Neural cell (in vitro differentiated cells): ENCODE measurements around the gene BLVRA. TPM values are rescaled to one million over a fixed set of nuclear protein-coding genes. Genes with fewer than 3 reads are reported as not detected.

Source experiments
- H2AFZ ChIP-seq: fragments of 200-600, 300-800 bp; sonication (generic), shearing (Covaris generic); 2 replicates; pipeline ENCODE4 v1.6.0; 2014; ENCODE audit warnings: low read depth, mild to moderate bottlenecking, antibody characterized with exemption, low read length, moderate library complexity
- H3F3A ChIP-seq: fragments of 200-600 bp; shearing (Covaris generic); 2 replicates; pipeline ENCODE4 v1.6.1; 2016; ENCODE audit warnings: mild to moderate bottlenecking, moderate library complexity, mixed read lengths, antibody characterized with exemption, low read length; ENCODE audit not compliant: insufficient read depth, poor library complexity, severe bottlenecking
- H3K27ac ChIP-seq: fragments of 200-600, 300-800 bp; sonication (generic), shearing (Covaris generic); 2 replicates; pipeline ENCODE4 v1.5.1; 2014; ENCODE audit warnings: mild to moderate bottlenecking, low read length, moderate library complexity
- H3K27me3 ChIP-seq: fragments of 300-800, 200-600 bp; sonication (generic), shearing (Covaris generic); 2 replicates; pipeline ENCODE4 v1.6.0; 2014; ENCODE audit warnings: mild to moderate bottlenecking, low read depth, low read length, moderate library complexity; ENCODE audit not compliant: insufficient read depth
- H3K36me3 ChIP-seq: fragments of 300-800, 200-600 bp; sonication (generic), shearing (Covaris generic); 2 replicates; pipeline ENCODE4 v1.5.1; 2014; ENCODE audit warnings: mild to moderate bottlenecking, antibody characterized with exemption, low read length, moderate library complexity; ENCODE audit not compliant: insufficient read depth
- H3K4me2 ChIP-seq: fragments of 300-800, 200-600 bp; sonication (generic), shearing (Covaris generic); 2 replicates; pipeline ENCODE4 v1.6.0; 2014; ENCODE audit warnings: mild to moderate bottlenecking, low read length
- H3K4me3 ChIP-seq: fragments of 300-800, 200-600 bp; sonication (generic), shearing (Covaris generic); 2 replicates; pipeline ENCODE4 v1.5.1; 2014; ENCODE audit warnings: mild to moderate bottlenecking, low read length, moderate library complexity
- H3K79me2 ChIP-seq: fragments of 200-600 bp; shearing (Covaris generic); replicated peaks from 2 replicates; pipeline ENCODE4 v1.6.0; 2014; ENCODE audit warnings: mild to moderate bottlenecking, low read length, moderate library complexity; ENCODE audit not compliant: insufficient read depth
- H3K9ac ChIP-seq: fragments of 300-800, 200-600 bp; sonication (generic), shearing (Covaris generic); 2 replicates; pipeline ENCODE4 v1.6.1; 2016; ENCODE audit warnings: mild to moderate bottlenecking, low read length, mixed read lengths
- H3K9me2 ChIP-seq: fragments of 200-600 bp; shearing (Covaris generic); 2 replicates; pipeline ENCODE4 v1.6.1; 2016; ENCODE audit warnings: mild to moderate bottlenecking, low read length, mixed read lengths; ENCODE audit not compliant: insufficient read depth
- H3K9me3 ChIP-seq: fragments of 200-600, 300-800 bp; sonication (generic), shearing (Covaris generic); 2 replicates; pipeline ENCODE4 v1.6.1; 2016; ENCODE audit warnings: mild to moderate bottlenecking, mixed run types, low read length, moderate library complexity, mixed read lengths
- H4K20me1 ChIP-seq: fragments of 200-600 bp; shearing (Covaris generic); 2 replicates; pipeline ENCODE4 v1.6.1; 2016; ENCODE audit warnings: mild to moderate bottlenecking, mixed run types; ENCODE audit not compliant: insufficient read depth
- EP300 ChIP-seq: fragments of 450-650 bp; conservative IDR thresholded peaks from 2 replicates; pipeline ENCODE4 v1.6.1; 2014; ENCODE audit warnings: antibody characterized with exemption, mild to moderate bottlenecking, moderate library complexity; ENCODE audit not compliant: poor library complexity, severe bottlenecking
- EZH2 ChIP-seq: fragments of 200-600, 300-800 bp; shearing (Covaris generic), sonication (generic); IDR thresholded peaks from 2 replicates; pipeline ENCODE4 v1.6.1; 2014; ENCODE audit warnings: antibody characterized with exemption, low read length, borderline replicate concordance, mild to moderate bottlenecking; ENCODE audit not compliant: insufficient read depth, poor library complexity, severe bottlenecking
- MXI1 ChIP-seq: fragments of 450-650 bp; conservative IDR thresholded peaks from 2 replicates; pipeline ENCODE4 v1.6.1; 2014; ENCODE audit warnings: antibody characterized with exemption, mild to moderate bottlenecking; ENCODE audit not compliant: poor library complexity, severe bottlenecking
- POLR2AphosphoS5 ChIP-seq: IDR thresholded peaks from 2 replicates; pipeline ENCODE4 v1.6.1; 2012
- RAD21 ChIP-seq: fragments of 450-650 bp; conservative IDR thresholded peaks from 2 replicates; pipeline ENCODE4 v1.6.1; 2014; ENCODE audit warnings: antibody characterized with exemption, mild to moderate bottlenecking, moderate library complexity
- REST ChIP-seq: IDR thresholded peaks from 2 replicates; pipeline ENCODE4 v1.6.1; 2012; ENCODE audit warnings: borderline replicate concordance
- SMC3 ChIP-seq: fragments of 450-650 bp; conservative IDR thresholded peaks from 2 replicates; pipeline ENCODE4 v1.6.1; 2014; ENCODE audit warnings: antibody characterized with exemption, mild to moderate bottlenecking, moderate library complexity; ENCODE audit not compliant: poor library complexity
- TAF1 ChIP-seq: IDR thresholded peaks from 2 replicates; pipeline ENCODE4 v1.6.1; 2012; ENCODE audit warnings: low read depth
- polyA plus RNA-seq: library from polyadenylated mRNA; depleted of rRNA; stranded (reverse); fragments of >200 nt; gene quantifications from 2 replicates; pipeline ENCODE4 v1.2.3, GENCODE V29; 2014
- TF ChIP-seq, protein P1 (sequence below): fragments of 450-650 bp; IDR thresholded peaks from 2 replicates; pipeline ENCODE4 v1.5.1; 2014; ENCODE audit warnings: antibody characterized with exemption, mild to moderate bottlenecking, moderate library complexity; ENCODE audit not compliant: poor library complexity, severe bottlenecking

The BLVRA gene
- polyA plus RNA-seq, 1 donor from 2014 or later = 12.4 TPM

- Histone ChIP-seq H3F3A (no peaks in the 10 kb centered on the region), H3K4me2 (no peak overlapping the region), H3K9me3 (no peaks in the 10 kb centered on the region), H3K27me3 (no peaks in the 10 kb centered on the region), H4K20me1 (no peaks in the 10 kb centered on the region), H3K27ac (no peak overlapping the region), H2AFZ (no peak overlapping the region), H3K79me2 (peaks cover 25% of the 10 kb centered on the region), H3K36me3 (no peaks in the 10 kb centered on the region), H3K9me2 (no peaks in the 10 kb centered on the region), H3K9ac (no peak overlapping the region), H3K4me3 (no peak overlapping the region)
- TF ChIP-seq EZH2 (no peak), REST (no peak), TAF1 (no peak), POLR2AphosphoS5 (no peak), RAD21 (no peak), EP300 (no peak), MXI1 (no peak), SMC3 (no peak)
- TF ChIP-seq, protein P1, sequence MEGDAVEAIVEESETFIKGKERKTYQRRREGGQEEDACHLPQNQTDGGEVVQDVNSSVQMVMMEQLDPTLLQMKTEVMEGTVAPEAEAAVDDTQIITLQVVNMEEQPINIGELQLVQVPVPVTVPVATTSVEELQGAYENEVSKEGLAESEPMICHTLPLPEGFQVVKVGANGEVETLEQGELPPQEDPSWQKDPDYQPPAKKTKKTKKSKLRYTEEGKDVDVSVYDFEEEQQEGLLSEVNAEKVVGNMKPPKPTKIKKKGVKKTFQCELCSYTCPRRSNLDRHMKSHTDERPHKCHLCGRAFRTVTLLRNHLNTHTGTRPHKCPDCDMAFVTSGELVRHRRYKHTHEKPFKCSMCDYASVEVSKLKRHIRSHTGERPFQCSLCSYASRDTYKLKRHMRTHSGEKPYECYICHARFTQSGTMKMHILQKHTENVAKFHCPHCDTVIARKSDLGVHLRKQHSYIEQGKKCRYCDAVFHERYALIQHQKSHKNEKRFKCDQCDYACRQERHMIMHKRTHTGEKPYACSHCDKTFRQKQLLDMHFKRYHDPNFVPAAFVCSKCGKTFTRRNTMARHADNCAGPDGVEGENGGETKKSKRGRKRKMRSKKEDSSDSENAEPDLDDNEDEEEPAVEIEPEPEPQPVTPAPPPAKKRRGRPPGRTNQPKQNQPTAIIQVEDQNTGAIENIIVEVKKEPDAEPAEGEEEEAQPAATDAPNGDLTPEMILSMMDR = no peak
Measured at GRCh38 chr7:43716598-43716997, 41.9 kb upstream of the BLVRA start.

DNA sequence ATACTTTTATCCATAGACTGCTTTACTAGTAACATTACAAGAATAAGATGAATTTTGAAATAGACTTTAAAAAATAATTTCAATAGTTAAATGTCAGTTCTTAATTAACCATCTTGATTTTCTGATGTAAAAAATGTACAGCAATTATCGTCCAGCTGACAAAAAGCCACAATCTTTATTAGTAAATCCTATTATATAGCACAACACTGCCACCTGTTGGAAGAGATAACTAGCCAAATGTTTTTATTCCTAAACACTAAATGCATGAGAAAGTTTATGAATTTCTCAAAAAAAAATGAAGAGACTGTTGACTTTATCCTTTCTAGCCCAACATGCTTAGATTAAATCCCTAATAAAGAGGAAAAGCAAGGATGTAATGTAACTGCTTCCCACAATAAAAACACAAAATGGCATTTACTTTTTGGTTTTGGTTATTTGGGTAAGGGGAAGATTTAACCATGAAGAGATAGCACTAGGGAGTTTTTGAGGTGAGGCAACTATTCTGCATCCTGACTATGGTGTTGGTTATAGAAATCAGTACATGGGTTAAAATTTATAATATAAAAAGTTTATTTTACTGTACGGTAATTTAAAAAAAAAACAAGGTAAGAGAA lies 37.2 kb upstream of the BLVRA start:
- no peaks in the 10 kb centered on the region for H3K36me3 ChIP-seq
- H3K9ac ChIP-seq = no peak overlapping the region
- TF ChIP-seq, protein P1 = peak; percentile 78
- TF ChIP-seq POLR2AphosphoS5 (no peak), EP300 (no peak), EZH2 (no peak), REST (no peak), TAF1 (no peak), RAD21 (peak; percentile 73), SMC3 (peak; percentile 72), MXI1 (no peak)
- H3K27me3 ChIP-seq = no peaks in the 10 kb centered on the region
- H3K27ac ChIP-seq = no peak overlapping the region
- no peak overlapping the region for H3K4me3 ChIP-seq
- no peaks in the 10 kb centered on the region for H3K9me2 ChIP-seq
- no peaks in the 10 kb centered on the region for H3K9me3 ChIP-seq
- H3F3A ChIP-seq = no peaks in the 10 kb centered on the region
- H2AFZ ChIP-seq = no peak overlapping the region
- H3K4me2 ChIP-seq = no peak overlapping the region
- H4K20me1 ChIP-seq = no peaks in the 10 kb centered on the region
- peaks cover 57% of the 10 kb centered on the region for H3K79me2 ChIP-seq
